Measurements from ENCODE around the gene FAAP20.

FAAP20 gene

DNA sequence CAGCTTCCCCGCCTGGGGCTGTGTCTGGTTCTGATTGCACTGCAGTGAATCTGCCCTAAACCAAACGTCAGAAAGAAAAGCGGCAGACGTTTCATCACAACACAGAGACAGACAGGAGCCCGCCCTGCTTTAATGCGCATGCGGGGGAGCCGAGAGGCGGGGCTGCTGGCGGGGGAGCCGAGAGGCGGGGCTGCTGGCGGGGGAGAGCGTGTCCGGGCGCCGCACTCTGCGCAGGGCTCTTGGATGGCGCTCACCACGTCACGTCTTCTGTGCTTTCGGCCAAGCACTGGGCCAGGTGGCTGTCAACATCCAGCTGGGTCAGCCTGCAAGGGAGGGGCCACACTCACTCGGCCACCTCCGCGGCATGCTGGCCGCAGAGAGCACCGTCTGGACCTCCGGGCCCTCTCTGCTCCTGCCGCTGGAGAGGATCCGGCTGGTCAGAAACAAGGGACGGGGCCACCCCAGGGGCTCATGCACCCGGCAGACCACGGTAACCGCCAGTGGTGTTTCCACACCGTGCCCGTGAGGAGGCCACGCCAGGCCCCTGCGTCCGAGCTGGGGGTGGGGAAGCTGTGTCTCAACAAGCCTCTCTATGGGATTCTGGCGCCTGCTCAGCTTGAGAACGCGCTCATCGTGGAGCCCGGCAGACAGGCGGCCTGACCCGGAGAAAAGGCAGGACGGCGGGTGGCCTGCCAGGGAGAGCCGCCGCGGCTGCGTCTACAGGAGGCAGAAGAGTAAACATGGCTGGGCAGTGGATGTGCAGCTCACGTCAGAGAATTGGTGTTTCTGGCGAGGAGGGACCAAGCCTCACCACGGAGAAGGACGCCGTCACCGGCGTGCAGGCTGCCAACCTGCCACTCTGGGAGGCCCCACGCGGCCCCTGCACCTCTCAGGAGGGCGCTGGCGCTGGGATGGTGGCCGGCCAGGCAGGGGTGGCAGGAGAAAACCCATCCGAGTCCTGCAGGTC, 4.8 kb downstream of the FAAP20 start:
- peak; percentile 97 for DNase-seq (ENCODE audit: low spot score)
- TF ChIP-seq, protein P1, sequence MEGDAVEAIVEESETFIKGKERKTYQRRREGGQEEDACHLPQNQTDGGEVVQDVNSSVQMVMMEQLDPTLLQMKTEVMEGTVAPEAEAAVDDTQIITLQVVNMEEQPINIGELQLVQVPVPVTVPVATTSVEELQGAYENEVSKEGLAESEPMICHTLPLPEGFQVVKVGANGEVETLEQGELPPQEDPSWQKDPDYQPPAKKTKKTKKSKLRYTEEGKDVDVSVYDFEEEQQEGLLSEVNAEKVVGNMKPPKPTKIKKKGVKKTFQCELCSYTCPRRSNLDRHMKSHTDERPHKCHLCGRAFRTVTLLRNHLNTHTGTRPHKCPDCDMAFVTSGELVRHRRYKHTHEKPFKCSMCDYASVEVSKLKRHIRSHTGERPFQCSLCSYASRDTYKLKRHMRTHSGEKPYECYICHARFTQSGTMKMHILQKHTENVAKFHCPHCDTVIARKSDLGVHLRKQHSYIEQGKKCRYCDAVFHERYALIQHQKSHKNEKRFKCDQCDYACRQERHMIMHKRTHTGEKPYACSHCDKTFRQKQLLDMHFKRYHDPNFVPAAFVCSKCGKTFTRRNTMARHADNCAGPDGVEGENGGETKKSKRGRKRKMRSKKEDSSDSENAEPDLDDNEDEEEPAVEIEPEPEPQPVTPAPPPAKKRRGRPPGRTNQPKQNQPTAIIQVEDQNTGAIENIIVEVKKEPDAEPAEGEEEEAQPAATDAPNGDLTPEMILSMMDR (IDR thresholded peaks at IDR 0.05; ENCODE audit: extremely low read depth, missing control alignments), result no peak

DNA sequence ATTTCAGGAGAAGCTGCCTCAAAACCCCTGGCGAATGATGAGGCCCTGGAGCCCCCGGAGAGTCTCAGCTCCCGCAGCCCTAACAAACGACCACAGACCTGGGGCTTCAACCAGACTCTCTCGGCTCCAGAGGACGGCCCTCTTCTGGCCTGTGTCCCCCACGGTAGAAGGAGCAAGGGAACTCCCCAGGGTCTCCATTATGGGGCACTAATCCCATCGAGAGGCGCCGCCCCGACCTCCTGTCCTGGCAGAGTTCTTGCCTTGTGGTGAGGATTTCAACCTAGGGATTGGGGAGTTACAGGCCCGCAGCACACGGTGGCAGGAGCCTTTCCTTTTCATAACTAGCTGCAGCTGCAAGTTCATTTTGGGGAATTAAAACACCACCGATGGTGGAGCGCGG, 6.2 kb downstream of the FAAP20 start:
- TF ChIP-seq, protein P1 (IDR thresholded peaks at IDR 0.05; ENCODE audit: extremely low read depth, missing control alignments), result no peak

DNA sequence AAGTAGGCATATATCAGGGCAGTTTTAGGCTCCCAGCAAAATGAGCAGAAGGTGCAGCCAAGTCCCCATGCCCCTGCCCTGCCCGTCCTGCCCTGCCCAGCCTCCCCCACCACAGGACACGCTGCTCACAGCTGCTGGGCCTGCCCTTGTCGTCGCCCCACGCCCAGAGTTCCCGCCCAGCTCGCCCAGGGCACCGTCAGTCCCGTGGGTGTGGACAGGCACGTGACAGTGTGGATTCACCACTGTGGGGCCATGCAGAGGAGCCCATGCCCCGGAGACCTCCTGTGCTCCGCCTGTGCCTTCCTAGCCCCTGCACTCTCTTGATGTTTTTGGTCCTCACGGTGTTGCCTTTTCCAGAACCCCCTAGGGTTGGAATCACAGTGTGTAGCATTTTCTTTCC, 7.0 kb downstream of the FAAP20 start:
- TF ChIP-seq, protein P1 (IDR thresholded peaks at IDR 0.05; ENCODE audit: extremely low read depth, missing control alignments), result no peak
- DNase-seq (ENCODE audit: low spot score), result no peak

More for the DNA sequence above, 6.2 kb downstream of the FAAP20 start:
- no peak for DNase-seq (ENCODE audit: low spot score)

DNA sequence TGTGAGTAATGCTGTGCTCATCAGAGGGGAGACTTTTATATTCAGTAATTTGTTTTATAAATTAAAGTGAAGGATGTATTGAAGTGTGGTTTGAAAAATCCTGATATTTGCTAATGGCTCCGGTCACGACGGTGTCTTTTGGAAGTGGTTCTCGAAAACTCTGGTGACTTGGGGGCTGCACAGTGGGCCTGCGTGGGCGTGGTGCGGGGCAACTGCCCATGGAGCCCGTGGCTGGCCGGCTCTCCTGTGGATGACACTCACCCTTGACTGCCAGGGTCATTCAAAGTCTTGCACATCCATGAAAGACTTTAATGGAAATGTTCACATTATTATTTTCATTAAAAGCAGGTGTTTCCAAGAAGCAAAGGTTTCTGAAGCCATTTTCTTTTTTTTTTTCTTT, 7.7 kb downstream of the FAAP20 start:
- TF ChIP-seq, protein P1 (IDR thresholded peaks at IDR 0.05; ENCODE audit: extremely low read depth, missing control alignments), result no peak
- no peak for DNase-seq (ENCODE audit: low spot score)

DNA sequence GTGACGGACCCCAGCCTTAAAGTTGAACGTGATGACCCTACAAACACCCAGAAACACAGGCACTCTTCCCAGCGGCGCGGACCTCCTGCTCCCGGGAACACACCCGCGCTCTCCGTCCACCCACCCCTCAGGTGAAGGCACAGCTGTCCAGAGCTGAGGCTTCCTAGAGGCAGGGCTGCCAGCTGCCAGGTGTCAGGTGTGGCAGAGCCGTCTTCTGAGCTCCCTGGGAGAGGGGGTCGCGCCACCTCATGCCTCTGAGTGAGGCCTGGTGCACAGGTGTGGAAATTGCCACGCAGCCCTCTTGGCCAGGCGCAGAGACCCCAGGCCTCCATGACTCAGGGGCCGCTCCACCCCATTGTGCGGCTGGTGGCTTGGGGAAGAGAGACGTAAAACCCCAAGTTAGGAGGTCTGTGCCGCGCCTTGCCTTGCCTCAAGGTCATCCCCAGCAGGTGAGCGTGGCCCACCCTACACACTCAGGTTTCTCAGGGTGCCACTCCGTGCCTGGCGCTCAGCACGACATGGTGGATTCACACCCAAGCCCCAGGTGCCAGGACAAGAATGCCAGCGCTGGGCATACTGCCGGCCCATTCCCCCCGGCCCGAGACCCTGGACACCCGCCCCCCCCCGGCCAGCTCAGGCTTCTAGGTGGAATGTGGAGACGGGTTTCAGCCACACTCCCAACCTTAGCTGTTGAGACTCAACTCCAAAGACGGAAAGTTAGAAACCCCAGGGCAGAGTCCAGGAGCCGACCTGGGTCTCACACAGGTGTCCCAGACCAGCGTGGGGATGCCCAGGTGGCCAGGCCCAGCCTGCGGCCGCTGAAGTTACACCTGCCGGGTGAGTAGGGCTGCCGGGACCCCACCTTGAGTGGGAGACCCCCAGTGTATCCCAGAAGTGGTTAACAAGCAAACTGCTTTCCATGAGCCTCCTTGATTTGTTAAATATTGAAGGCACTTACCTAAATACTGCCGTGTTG, 8.4 kb downstream of the FAAP20 start:
- TF ChIP-seq, protein P1 (IDR thresholded peaks at IDR 0.05; ENCODE audit: extremely low read depth, missing control alignments), result no peak
- no peak for DNase-seq (ENCODE audit: low spot score)

DNA sequence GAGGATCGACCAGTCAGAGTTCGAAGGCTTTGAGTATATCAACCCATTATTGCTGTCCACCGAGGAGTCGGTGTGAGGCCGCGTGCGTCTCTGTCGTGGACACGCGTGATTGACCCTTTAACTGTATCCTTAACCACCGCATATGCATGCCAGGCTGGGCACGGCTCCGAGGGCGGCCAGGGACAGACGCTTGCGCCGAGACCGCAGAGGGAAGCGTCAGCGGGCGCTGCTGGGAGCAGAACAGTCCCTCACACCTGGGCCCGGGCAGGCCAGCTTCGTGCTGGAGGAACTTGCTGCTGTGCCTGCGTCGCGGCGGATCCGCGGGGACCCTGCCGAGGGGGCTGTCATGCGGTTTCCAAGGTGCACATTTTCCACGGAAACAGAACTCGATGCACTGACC, 9.6 kb downstream of the FAAP20 start:
- TF ChIP-seq, protein P1 (IDR thresholded peaks at IDR 0.05; ENCODE audit: extremely low read depth, missing control alignments), result no peak
- no peak for DNase-seq (ENCODE audit: low spot score)
